Stimulated activated CD4-positive, alpha-beta T cell treated with anti-CD3 and anti-CD28 coated beads, Interleukin-2, amount 100 ng/mL, for 48 hours (primary cell): ENCODE data around the gene FBXO8.

Experiments
- DNase-seq, 2 donors: peaks; one replicate each; pipeline ENCODE4 v3.0.0-alpha.2; 2020

FBXO8 gene

DNA sequence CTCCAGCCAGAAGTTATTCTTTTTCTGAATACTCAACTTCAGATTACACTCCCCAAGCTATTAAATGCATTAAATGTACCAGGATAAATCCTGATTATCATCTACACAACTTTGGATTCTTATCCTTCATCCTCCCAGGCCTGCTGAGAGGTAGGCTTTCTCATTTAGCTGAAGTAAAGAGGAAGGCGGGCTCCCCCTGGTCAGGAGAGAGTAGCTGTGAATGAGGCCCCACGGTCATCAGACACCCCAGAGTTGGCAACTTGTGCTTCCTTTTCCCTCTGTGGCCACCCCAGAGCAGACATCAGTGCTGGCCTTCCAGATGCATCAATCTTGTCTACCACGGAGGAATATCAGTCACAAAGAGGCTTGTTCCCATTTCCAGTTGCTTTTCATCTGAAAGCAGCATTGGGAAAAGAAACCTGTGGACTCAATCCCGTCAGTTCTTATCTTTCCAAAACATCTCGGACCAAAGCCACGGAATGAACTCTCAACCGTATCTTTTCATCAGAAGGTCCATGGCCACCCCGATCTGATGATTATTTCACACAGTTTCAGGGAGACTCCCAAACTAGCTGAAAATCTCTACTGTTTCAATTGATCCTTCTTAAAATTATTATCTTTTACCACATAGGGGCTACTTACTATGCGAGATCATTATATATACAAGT is 79.2 kb downstream of the FBXO8 start:
- DNase-seq, result no peak

- DNase-seq, result no peak
Measured at GRCh38 chr4:174201871-174202270, 81.6 kb downstream of the FBXO8 start.

DNA sequence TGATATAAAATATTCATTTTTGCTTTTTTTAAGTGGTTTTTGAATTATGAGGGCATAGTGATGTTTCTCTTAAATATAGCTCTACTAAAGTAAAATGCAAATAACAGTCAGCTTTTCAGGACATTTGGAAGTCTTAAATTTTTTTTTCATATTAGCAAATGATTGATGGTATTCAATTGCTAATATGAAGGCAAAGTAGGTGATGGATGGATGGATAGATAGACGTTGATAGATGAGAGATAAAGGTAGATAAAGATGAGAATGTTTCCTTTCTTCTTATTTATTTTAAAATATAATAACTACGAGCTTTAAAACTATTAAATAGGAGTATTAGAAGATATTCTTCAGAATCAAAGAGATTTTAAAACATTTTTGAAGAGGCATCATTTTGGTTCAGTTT is 83.7 kb downstream of the FBXO8 start:
- DNase-seq, result no peak

- no peak for DNase-seq
Measured at GRCh38 chr4:174198828-174199227, 84.6 kb downstream of the FBXO8 start.

GRCh38 chr4:174198396-174198795 is 85.1 kb downstream of the FBXO8 start:
- DNase-seq, result no peak

- no peak for DNase-seq
Measured at GRCh38 chr4:174193438-174194374, 89.8 kb downstream of the FBXO8 start.

GRCh38 chr4:174192943-174193342 is 90.5 kb downstream of the FBXO8 start:
- no peak for DNase-seq

DNA sequence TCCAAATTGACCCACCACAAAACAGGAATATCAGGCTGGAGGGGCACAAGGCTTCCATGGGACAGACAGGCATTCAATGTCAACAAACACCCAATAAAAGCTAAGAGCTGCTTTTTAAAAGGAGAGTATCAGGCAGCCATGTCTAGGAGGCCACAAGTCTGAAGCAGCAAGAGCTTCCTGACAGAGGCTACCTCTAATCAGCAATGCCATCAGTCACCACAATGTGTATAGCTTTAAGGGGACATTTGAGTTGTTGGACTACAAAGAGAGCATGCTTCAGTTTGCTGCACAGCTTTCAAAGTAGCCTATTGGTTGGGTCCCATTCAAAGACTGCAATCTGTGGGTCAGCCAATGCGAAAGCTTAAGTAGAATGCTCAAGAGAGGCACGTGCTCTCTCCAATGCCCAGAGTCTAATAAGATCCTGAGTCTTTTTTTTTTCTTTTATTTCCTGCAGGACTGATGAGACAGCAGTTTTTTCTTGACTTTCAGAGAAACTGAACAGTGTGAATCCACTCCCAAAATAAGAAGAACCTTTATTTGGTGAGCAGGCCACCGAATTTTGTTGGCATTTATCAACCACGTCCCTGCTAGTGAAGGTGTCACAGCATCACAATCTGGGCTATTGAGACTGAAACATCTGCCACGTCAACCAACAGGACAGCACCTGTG is 92.5 kb downstream of the FBXO8 start:
- DNase-seq, result no peak

- no peak for DNase-seq
Measured at GRCh38 chr4:174189392-174190015, 94.0 kb downstream of the FBXO8 start.
